Measurements from ENCODE around the gene MCCD1.
"Not testable (repeated sequence)": the region's sequence is repeated elsewhere in the genome, so short reads cannot be mapped to it uniquely, and the experiment has no call there.

Gene MCCD1

DNA sequence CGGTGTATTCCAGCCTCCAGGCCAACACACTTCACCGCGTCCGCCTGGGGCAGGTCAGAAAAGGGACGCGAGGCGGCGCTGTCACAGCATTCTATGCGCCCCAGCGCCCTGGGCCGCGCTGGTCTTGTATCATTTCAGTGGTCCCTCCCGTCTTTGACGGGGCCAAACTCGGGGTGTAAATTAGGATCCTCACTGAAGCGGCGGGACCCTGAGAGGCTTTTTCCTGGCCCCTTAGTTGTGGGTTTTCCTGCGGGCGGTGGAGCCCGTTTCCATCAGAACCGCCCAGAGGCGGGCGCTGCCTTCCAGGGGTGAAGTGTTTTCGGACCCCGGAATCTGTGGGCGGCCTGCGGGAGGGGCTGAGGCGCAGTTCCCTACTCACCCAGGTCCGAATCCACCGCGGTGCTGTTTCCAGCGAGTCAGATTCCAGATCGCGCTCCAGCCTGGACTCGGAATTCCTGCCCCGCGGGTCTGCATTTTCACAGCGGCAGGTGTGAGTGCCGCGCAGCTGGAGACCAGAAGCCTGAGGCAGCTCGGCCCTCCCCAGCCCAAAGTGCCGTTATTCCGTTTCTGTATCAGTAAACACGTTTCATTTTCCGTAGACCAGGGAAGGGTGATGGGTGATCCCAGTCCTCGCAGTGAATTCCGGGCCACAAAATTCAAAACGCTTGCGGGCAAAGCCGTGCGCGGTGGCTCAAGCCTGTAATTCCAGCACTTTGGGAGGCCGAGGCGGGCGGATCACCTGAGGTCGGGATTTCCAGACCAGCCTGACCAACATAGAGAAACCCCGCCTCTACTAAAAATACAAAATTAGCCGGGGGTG, 34.7 kb upstream of the MCCD1 start:
- peak; percentile 50 to 88 for DNase-seq (ENCODE audit: low read depth in 1 of 2, low spot score in 1 of 2)
- in situ Hi-C loops (cut with HindIII; ENCODE audit: low pct_unique_long_range_greater_than_20kb, low sequenced_read_pairs), result no loop called here
- no peak for TF ChIP-seq JUND (IDR thresholded peaks at IDR 0.05; ENCODE audit: low read depth)

DNA sequence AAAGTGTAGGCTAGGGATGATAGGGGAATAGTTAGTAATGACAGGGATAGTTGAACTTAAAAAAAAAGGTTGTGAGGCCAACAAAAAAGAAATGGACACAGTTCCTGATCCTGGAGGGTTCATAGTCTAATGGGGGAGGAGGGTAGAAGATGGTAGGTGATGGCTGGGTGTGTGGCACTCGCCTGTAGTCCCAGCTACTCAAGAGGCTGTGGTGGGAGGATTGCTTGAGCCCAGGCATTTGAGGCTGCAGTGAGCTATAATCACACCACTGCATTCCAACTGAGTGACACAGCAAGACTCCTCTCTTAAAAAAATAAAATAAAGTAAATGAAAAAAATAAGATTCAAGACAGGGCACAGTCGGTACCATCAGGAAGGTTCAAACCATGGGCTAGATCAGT, 33.2 kb upstream of the MCCD1 start:
- no peak for TF ChIP-seq JUND (IDR thresholded peaks at IDR 0.05; ENCODE audit: low read depth)
- DNase-seq (ENCODE audit: low read depth in 1 of 2, low spot score in 1 of 2), result no peak
- in situ Hi-C loops (cut with HindIII; ENCODE audit: low pct_unique_long_range_greater_than_20kb, low sequenced_read_pairs), result no loop called here

DNA sequence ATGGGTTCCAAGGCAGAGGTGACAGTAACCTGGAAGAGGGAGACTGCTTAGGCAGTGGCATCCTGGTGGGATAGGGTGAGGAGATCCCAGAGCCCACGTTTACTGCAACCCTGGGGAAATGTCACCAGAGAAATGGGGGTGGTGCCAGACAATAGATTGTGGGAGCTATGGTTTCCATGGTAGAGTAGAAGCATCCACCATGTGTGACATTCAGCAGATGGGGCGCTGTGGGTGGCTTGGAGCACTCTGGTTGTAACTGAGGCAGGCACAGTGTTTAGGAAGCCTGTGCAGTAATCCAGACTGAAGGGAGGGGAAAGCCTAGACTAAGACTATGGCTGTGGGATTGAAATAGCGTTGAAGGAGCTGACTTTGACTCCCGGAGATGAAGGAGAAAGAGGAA, 31.9 kb upstream of the MCCD1 start:
- DNase-seq (ENCODE audit: low read depth in 1 of 2, low spot score in 1 of 2); in situ Hi-C loops (cut with HindIII; ENCODE audit: low pct_unique_long_range_greater_than_20kb, low sequenced_read_pairs): not testable (repeated sequence)

DNA sequence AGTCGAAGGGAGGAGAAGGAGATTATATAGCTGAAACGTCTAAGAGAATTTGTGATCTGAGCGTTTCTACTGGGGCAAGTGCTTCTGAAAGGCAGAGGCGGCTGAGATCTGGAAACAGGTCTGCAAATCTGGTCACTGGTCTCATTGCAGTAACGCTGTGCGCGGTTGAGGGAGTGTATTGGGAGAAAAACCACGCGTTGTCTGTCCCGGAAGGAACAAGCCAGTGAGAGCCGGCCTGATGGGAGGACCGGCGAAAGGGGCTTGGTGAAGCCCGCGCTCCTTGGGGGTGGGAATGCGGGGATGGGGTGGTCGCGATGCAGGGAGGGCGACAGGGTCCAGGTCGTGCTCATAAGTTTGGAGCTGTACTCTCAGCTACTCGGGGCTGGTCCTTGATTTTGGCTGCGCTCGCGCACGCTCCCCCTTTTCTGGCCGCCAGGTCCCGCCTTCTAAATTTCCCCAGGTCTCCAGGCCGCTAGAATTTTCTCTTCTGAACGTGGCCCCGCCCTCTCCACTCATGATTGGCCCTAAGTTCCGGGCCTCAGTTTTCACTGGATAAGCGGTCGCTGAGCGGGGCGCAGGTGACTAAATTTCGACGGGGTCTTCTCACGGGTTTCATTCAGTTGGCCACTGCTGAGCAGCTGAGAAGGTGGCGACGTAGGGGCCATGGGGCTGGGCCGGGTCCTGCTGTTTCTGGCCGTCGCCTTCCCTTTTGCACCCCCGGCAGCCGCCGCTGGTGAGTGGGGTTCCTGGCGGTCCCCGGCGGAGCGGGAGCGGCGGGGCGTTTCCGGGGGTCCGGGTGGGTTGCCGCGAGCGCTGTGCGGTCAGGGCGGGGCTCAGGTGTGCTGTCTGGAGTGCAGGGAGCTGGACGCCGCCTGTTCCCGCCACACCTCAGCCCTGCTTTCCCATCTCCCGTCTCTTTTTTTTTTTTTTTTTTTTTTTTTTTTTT, 31.0 kb upstream of the MCCD1 start, which contains the start of gene MICB:
MICB (plus strand) TSS at position 615 of the 946 bp plus-strand sequence; CDS start at position 664, 49 bp downstream.
- no peak for TF ChIP-seq JUND (IDR thresholded peaks at IDR 0.05; ENCODE audit: low read depth)
- in situ Hi-C loops (cut with HindIII; ENCODE audit: low pct_unique_long_range_greater_than_20kb, low sequenced_read_pairs), result no loop called here
- peak; percentile 86 to 96 for DNase-seq (ENCODE audit: low read depth in 1 of 2, low spot score in 1 of 2)

DNA sequence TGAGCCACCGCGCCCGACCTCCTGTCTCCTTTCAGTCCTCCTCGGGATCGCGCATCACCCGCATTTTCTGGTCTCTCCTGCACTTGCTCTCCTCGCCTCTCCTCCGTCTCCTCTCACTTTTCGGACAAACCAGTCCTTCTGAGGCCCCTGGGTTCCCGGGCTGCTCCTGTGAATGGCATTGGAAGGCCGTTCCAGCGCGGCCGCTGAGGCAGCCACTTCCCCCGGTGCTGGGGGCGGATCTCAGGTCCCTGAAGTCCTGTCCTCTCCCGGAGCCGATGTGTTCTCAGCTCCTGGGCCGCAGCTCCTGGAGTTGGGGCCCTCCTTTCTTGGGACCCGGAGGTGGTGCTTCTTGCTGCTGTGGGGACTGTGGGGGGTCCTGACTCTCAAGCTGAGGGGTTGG, 30.0 kb upstream of the MCCD1 start:
- no peak for TF ChIP-seq JUND (IDR thresholded peaks at IDR 0.05; ENCODE audit: low read depth)
- in situ Hi-C loops (cut with HindIII; ENCODE audit: low pct_unique_long_range_greater_than_20kb, low sequenced_read_pairs), result no loop called here
- DNase-seq (ENCODE audit: low read depth in 1 of 2, low spot score in 1 of 2), result peak; percentile 14 to 42

DNA sequence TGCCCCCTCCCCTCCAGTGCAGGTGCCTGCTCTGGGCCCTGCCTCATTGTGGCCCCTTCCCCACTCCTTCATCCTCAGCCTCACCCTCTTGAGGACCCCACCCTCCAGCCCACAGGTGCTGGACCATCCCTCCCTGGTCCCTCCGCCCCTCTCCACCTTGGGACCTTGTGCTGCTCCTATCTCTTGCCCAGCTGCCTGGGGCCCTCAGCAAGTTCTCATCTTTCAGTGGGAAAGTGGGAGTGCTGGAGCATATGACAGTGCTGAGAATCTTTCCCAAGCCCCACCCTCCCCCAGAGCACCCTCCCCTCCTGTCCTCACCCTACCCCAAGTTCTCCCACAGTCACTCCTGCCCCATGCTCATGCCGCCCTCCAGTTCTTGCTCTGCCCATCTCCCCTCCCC, 29.1 kb upstream of the MCCD1 start:
- peak in 1 of 2 experiments; percentile 74 for DNase-seq (ENCODE audit: low read depth in 1 of 2, low spot score in 1 of 2)
- in situ Hi-C loops (cut with HindIII; ENCODE audit: low pct_unique_long_range_greater_than_20kb, low sequenced_read_pairs), result not testable (repeated sequence)

DNA sequence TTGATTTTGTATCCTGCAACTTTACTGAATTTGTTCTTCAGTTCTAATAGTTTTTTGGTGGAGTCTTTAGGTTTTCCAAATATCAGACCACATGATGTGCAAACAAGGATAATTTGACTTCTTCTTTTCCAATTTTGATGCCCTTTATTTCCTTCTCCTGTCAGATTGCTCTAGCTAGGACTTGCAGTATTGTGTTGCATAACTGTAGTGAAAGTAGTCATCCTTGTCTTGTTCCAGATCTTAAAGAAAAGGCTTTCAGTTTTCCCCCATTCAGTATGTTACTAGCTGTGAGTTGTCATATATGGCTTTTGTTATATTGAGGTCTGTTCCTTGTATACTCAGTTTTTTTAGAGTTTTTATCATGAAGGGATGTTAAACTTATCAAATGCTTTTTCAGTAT, 26.2 kb upstream of the MCCD1 start:
- in situ Hi-C loops (cut with HindIII; ENCODE audit: low pct_unique_long_range_greater_than_20kb, low sequenced_read_pairs), result no loop called here
- no peak for DNase-seq (ENCODE audit: low read depth in 1 of 2, low spot score in 1 of 2)
- TF ChIP-seq JUND (IDR thresholded peaks at IDR 0.05; ENCODE audit: low read depth), result no peak

DNA sequence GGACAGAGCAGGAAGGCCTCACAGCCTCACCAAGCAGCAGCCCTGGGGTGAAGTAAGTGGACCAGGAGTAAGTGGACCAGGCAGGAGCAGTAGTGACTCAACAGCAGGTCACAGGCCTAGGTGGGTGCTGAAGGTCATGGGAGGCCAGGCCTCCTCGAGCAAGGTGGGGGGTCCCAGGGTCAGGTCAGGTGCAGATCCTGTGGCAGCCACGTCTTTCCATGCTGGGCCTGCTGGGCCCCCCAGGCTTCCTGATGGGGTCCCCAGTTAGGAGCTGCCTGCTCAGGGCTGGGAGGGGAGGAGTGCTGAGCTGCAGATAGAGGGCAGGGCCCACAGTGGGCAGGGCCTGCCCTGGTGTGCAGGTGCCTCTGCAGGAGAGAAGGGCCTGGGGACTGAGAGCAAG, 19.7 kb upstream of the MCCD1 start:
- DNase-seq (ENCODE audit: low read depth in 1 of 2, low spot score in 1 of 2), result peak in 1 of 2 experiments; percentile 47
- in situ Hi-C loops (cut with HindIII; ENCODE audit: low pct_unique_long_range_greater_than_20kb, low sequenced_read_pairs), result not testable (repeated sequence)

DNA sequence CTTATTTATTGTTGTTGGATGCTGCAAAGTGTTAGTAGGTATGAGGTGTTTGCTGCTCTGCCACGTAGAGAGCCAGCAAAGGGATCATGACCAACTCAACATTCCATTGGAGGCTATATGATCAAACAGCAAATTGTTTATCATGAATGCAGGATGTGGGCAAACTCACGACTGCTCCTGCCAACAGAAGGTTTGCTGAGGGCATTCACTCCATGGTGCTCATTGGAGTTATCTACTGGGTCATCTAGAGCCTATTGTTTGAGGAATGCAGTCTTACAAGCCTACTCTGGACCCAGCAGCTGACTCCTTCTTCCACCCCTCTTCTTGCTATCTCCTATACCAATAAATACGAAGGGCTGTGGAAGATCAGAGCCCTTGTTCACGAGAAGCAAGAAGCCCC, 18.8 kb upstream of the MCCD1 start:
- peak; percentile 86 for TF ChIP-seq JUND (IDR thresholded peaks at IDR 0.05; ENCODE audit: low read depth)
- DNase-seq (ENCODE audit: low read depth in 1 of 2, low spot score in 1 of 2), result peak in 1 of 2 experiments; percentile 99
- in situ Hi-C loops (cut with HindIII; ENCODE audit: low pct_unique_long_range_greater_than_20kb, low sequenced_read_pairs), result no loop called here

DNA sequence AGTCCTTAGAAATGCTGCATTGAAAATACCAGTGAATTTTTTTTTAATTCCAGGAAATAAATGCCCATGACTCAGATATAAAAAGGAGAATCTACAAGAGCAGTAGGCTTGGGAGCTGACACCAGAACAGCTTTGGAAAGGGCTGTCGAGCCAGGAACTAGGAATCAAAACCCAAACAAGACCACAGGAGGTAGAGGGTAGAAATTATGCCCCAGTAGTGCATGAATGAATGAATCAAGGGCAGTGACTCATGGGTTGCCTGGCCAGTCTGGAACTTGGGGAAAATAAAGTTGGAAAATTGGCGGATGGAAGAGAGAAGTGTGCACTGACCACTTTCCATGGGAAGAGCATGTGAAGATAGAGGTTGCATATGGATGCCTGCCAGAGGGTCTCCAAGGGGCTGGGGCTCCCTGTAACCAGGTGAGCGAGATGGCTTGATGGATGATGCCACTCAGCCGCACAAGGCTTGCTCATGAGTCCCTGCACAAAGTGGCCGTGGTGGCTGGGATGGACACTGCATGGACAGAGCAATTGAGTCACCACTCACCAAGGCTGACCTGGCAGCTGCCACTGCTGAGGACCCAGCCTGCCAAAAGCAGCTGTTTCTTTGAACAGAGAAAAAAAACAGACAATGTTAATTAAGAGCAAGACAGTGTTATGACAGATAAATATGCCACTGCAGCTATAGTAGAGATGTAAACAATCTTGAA, 15.2 kb upstream of the MCCD1 start:
- DNase-seq (ENCODE audit: low read depth in 1 of 2, low spot score in 1 of 2), result no peak
- in situ Hi-C loops (cut with HindIII; ENCODE audit: low pct_unique_long_range_greater_than_20kb, low sequenced_read_pairs), result no loop called here
- TF ChIP-seq JUND (IDR thresholded peaks at IDR 0.05; ENCODE audit: low read depth), result no peak

DNA sequence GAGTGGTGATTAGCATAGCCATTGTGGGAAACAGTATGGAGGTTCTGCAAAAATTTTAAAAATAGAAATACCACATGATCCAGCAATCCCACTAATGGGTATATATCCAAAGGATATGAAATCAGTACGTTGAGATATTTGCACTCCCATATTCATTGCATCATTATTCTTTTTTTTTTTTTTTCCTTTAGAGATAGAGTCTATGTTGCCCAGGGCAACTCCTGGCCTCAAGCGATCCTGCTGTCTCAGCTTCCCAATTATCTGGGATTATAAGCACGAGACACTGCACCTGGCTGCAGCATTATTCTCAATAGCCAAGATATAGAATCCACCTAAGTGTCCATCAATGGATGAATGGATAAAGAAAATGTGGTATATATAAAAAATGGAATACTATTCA, 6.9 kb upstream of the MCCD1 start:
- TF ChIP-seq JUND (IDR thresholded peaks at IDR 0.05; ENCODE audit: low read depth), result no peak
- no peak for DNase-seq (ENCODE audit: low read depth in 1 of 2, low spot score in 1 of 2)
- in situ Hi-C loops (cut with HindIII; ENCODE audit: low pct_unique_long_range_greater_than_20kb, low sequenced_read_pairs), result no loop called here

DNA sequence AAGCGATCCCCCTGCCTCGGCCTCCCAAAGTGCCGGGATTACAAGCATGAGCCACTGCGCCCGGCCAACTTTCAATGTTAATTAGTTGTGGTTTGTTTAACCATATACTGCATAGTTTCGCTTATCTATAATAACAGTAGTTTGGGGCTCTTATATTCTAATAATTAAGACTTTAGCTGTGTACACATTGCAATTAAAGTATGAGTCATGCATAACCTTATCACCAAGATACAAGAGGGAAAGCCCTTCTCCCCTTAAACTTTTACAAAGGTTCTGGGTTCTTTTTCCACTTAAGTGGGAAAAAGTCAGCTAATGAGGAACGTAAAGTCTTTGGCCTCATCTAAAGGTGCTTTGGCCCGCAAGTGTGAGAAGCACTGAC, 3.2 kb upstream of the MCCD1 start:
- no peak for DNase-seq (ENCODE audit: low read depth in 1 of 2, low spot score in 1 of 2)
- in situ Hi-C loops (cut with HindIII; ENCODE audit: low pct_unique_long_range_greater_than_20kb, low sequenced_read_pairs), result no loop called here
- no peak for TF ChIP-seq JUND (IDR thresholded peaks at IDR 0.05; ENCODE audit: low read depth)
